Measurements from ENCODE around the gene DUSP22. TPM values are rescaled to one million over a fixed set of nuclear protein-coding genes. Genes with fewer than 3 reads are reported as not detected.

DUSP22 gene
- total and polyA plus RNA-seq, 2 experiments from 2014 or later = 12.8 to 36.8 TPM

GRCh38 chr6:300026-300425, 7.7 kb downstream of the DUSP22 start:
- peaks cover 20% of the 10 kb centered on the region for H3K4me1 Mint-ChIP-seq

More at GRCh38 chr6:300026-300425, 7.7 kb downstream of the DUSP22 start:
- H3K4me2 ChIP-seq = no peak overlapping the region
- H3K27me3 Mint-ChIP-seq (ENCODE audit: insufficient read depth, low read depth, poor library complexity) = peaks cover 3% of the 10 kb centered on the region
- no peak overlapping the region for H3K4me3 Mint-ChIP-seq
- no peaks in the 10 kb centered on the region for H3K27me3 ChIP-seq (ENCODE audit: insufficient read depth)
- peaks cover 26% of the 10 kb centered on the region for H3K4me1 ChIP-seq (ENCODE audit: insufficient read depth)
- no peak overlapping the region for H3K27ac Mint-ChIP-seq
- H3K9me2 ChIP-seq (ENCODE audit: insufficient read depth) = peaks cover 18% of the 10 kb centered on the region
- no peak overlapping the region for H3K27ac ChIP-seq (ENCODE audit: low read depth)
- peaks cover 11% of the 10 kb centered on the region; the same call in 1 of the 2 replicates for H4K20me1 ChIP-seq (replicated peaks; ENCODE audit: insufficient read depth)
- H3K36me3 ChIP-seq (ENCODE audit: insufficient read depth) = peaks cover 18% of the 10 kb centered on the region; the same call in 1 of the 2 replicates
- peaks cover 9% of the 10 kb centered on the region for H3K9me3 Mint-ChIP-seq
- no peaks in the 10 kb centered on the region for H3F3A ChIP-seq (replicated peaks; ENCODE audit: low read depth)
- H3K79me2 ChIP-seq (replicated peaks; ENCODE audit: insufficient read depth) = peaks cover 56% of the 10 kb centered on the region
- DNase-seq (ENCODE audit: low spot score) (no peak), ATAC-seq (no peak)
- H2AFZ ChIP-seq = no peak overlapping the region
- TF ChIP-seq CREB1 (CRISPR knock-in tag; IDR thresholded peaks at IDR 0.05; ENCODE audit: low read depth) = no peak
- TF ChIP-seq REST (IDR thresholded peaks at IDR 0.05; ENCODE audit: unreplicated experiment) = no peak
- TF ChIP-seq POLR2AphosphoS5 (IDR thresholded peaks at IDR 0.05; ENCODE audit: low read depth) = no peak
- no peak for TF ChIP-seq EZH2phosphoT487 (IDR thresholded peaks at IDR 0.05; ENCODE audit: unreplicated experiment)
- TF ChIP-seq STAT1 (IDR thresholded peaks at IDR 0.05; ENCODE audit: unreplicated experiment) = no peak
- no peak for TF ChIP-seq ETS1 (IDR thresholded peaks at IDR 0.05)
- TF ChIP-seq CTCF (conservative IDR thresholded peaks at IDR 0.05; ENCODE audit: low read depth in 2 of 2) = no peak
- no peak for TF ChIP-seq NANOG (IDR thresholded peaks at IDR 0.05; ENCODE audit: borderline replicate concordance)
- no peak for TF ChIP-seq ZNF114 (CRISPR knock-in tag; IDR thresholded peaks at IDR 0.05)
- no peak for TF ChIP-seq JUNB (IDR thresholded peaks at IDR 0.05; ENCODE audit: unreplicated experiment)
- TF ChIP-seq ZNF331 (CRISPR knock-in tag; IDR thresholded peaks at IDR 0.05; ENCODE audit: low read depth) = no peak
- TF ChIP-seq EZH2 (IDR thresholded peaks at IDR 0.05; ENCODE audit: low read depth, unreplicated experiment) = no peak
- no peak for TF ChIP-seq ZNF462 (CRISPR knock-in tag; IDR thresholded peaks at IDR 0.05)
- no peak overlapping the region for H3K4me3 ChIP-seq
- peaks cover 14% of the 10 kb centered on the region; the same call in 2 of the 3 replicates for H3K36me3 Mint-ChIP-seq (ENCODE audit: low read depth)
